H1 (cell line): Measurements from ENCODE around the gene SYNDIG1. TPM values are rescaled to one million over a fixed set of nuclear protein-coding genes. Genes with fewer than 3 reads are reported as not detected.

Source experiments
- CTCF ChIA-PET: fragments of 300-600 bp; sonication (Branson Sonifier 250); formaldehyde crosslinking; loops from one replicate; lab custom pipeline; 2021; ENCODE audit not compliant: partially characterized antibody; lab: Charles Lee
- POLR2A ChIA-PET: fragments of 300-600 bp; sonication (Branson Sonifier 250); formaldehyde crosslinking; loops from one replicate; lab custom pipeline; 2021; ENCODE audit warnings: inconsistent platforms; ENCODE audit not compliant: partially characterized antibody; lab: Charles Lee
- DNase-seq, 2 experiments: peaks; one replicate each; pipeline versions ENCODE4 v3.0.0 to v3.0.0-alpha.2; 2010 to 2022; ENCODE audit warnings: low spot score in 2 of 2, low read depth in 1 of 2, mixed read lengths in 1 of 2
- FAIRE-seq: peaks from 2 replicates; lab custom pipeline; 2011; peaks lifted over from hg19 to GRCh38; lab: Jason Lieb, UNC
- H2AFZ ChIP-seq: 2 replicates; pipeline ENCODE4 v1.8.1; 2012; ENCODE audit warnings: low read length, inconsistent platforms
- H2AK5ac ChIP-seq: 2 replicates; pipeline ENCODE4 v1.6.1; 2013; ENCODE audit warnings: low read depth, low read length
- H2BK120ac ChIP-seq: replicated peaks from 2 replicates; pipeline ENCODE3; 2013; ENCODE audit warnings: low read depth, low read length, inconsistent platforms
- H2BK12ac ChIP-seq: 2 replicates; pipeline ENCODE4 v1.6.1; 2013; ENCODE audit warnings: low read depth, low read length
- H2BK15ac ChIP-seq: 2 replicates; pipeline ENCODE4 v1.6.1; 2013; ENCODE audit warnings: low read length
- H2BK20ac ChIP-seq: 2 replicates; pipeline ENCODE4 v1.6.1; 2013; ENCODE audit warnings: low read length
- H2BK5ac ChIP-seq: 2 replicates; pipeline ENCODE4 v1.6.1; 2013; ENCODE audit warnings: low read depth, low read length
- H3K14ac ChIP-seq: 2 replicates; pipeline ENCODE4 v1.6.1; 2013; ENCODE audit warnings: inconsistent platforms; ENCODE audit not compliant: insufficient read length
- H3K18ac ChIP-seq: 2 replicates; pipeline ENCODE4 v1.6.1; 2013; ENCODE audit warnings: low read length; ENCODE audit errors: extremely low read depth
- H3K23ac ChIP-seq: 2 replicates; pipeline ENCODE4 v1.6.1; 2013; ENCODE audit warnings: inconsistent platforms; ENCODE audit not compliant: insufficient read length
- H3K23me2 ChIP-seq: 2 replicates; pipeline ENCODE4 v1.6.1; 2013; ENCODE audit warnings: low read depth, low read length
- H3K27ac ChIP-seq: 2 replicates; pipeline ENCODE4 v1.6.1; 2011; ENCODE audit warnings: low read depth, low read length, inconsistent platforms
- H3K27me3 ChIP-seq, 4 experiments: replicated peaks in 1 of 4; 1 replicate in 1 of 4; 2 replicates in 3 of 4; pipeline versions ENCODE4 v1.6.1 to v1.8.1; 2011 to 2013; ENCODE audit warnings: low read length in 3 of 4, mild to moderate bottlenecking in 3 of 4, inconsistent platforms in 2 of 4, mixed read lengths in 2 of 4, moderate library complexity in 1 of 4; ENCODE audit not compliant: control insufficient read depth in 3 of 4, insufficient read depth in 3 of 4; ENCODE audit errors: extremely low read depth in 1 of 4
- H3K36me3 ChIP-seq, 4 experiments: 2 replicates each; pipeline versions ENCODE4 v1.6.1 to v1.8.1; 2011 to 2013; ENCODE audit warnings: mild to moderate bottlenecking in 4 of 4, low read length in 3 of 4, moderate library complexity in 2 of 4, control low read depth in 1 of 4, inconsistent platforms in 1 of 4; ENCODE audit not compliant: insufficient read depth in 4 of 4, control insufficient read depth in 2 of 4
- H3K4ac ChIP-seq: replicated peaks from 2 replicates; pipeline ENCODE3; 2013; ENCODE audit warnings: low read length, low read depth, mixed read lengths, inconsistent platforms; ENCODE audit not compliant: insufficient read length
- H3K4me1 ChIP-seq, 4 experiments: replicated peaks in 1 of 4; 1 replicate in 1 of 4; 2 replicates in 3 of 4; pipeline versions ENCODE4 v1.6.1 to v1.8.1; 2011 to 2013; ENCODE audit warnings: low read length in 3 of 4, inconsistent platforms in 2 of 4, mixed read lengths in 1 of 4; ENCODE audit not compliant: insufficient read depth in 4 of 4, control insufficient read depth in 3 of 4
- H3K4me2 ChIP-seq, 2 experiments: 2 replicates each; pipeline versions ENCODE4 v1.6.1 to v1.8.1; 2011 to 2013; ENCODE audit warnings: low read depth in 2 of 2, low read length in 2 of 2, control low read depth in 1 of 2, inconsistent platforms in 1 of 2, mild to moderate bottlenecking in 1 of 2; ENCODE audit not compliant: insufficient read depth in 1 of 2
- H3K4me3 ChIP-seq, 4 experiments: fragments of 200-600, 300-600 bp in 1 of 4; sonication (generic), shearing (Covaris generic), sonication (Bioruptor Twin) in 1 of 4; 2 replicates each; pipeline versions ENCODE4 v1.5.1 to v1.8.1; 2011 to 2016; ENCODE audit warnings: low read length in 4 of 4, low read depth in 3 of 4, control low read depth in 2 of 4, inconsistent platforms in 2 of 4, mild to moderate bottlenecking in 2 of 4, mixed read lengths in 1 of 4, moderate library complexity in 1 of 4; ENCODE audit not compliant: insufficient read depth in 2 of 4; ENCODE audit errors: extremely low read depth in 1 of 4
- H3K56ac ChIP-seq: replicated peaks from 2 replicates; pipeline ENCODE3; 2013; ENCODE audit warnings: low read depth, mild to moderate bottlenecking, mixed read lengths, low read length, inconsistent platforms; ENCODE audit not compliant: insufficient read length
- H3K79me1 ChIP-seq: 2 replicates; pipeline ENCODE4 v1.6.1; 2013; ENCODE audit warnings: low read depth, low read length, control low read depth
- H3K79me2 ChIP-seq, 2 experiments: 2 replicates each; pipeline versions ENCODE4 v1.6.1 to v1.8.1; 2012 to 2013; ENCODE audit warnings: low read length in 2 of 2, mild to moderate bottlenecking in 2 of 2, inconsistent platforms in 1 of 2; ENCODE audit not compliant: insufficient read depth in 2 of 2, control insufficient read depth in 1 of 2
- H3K9ac ChIP-seq, 4 experiments: replicated peaks in 1 of 4; 1 replicate in 1 of 4; 2 replicates in 3 of 4; pipeline versions ENCODE4 v1.6.1 to v1.8.1; 2011 to 2013; ENCODE audit warnings: low read depth in 3 of 4, low read length in 3 of 4, control low read depth in 2 of 4, mild to moderate bottlenecking in 2 of 4, moderate library complexity in 2 of 4, inconsistent platforms in 1 of 4; ENCODE audit errors: extremely low read depth in 1 of 4
- H3K9me3 ChIP-seq, 2 experiments: 2 replicates each; pipeline versions ENCODE4 v1.6.1 to v1.8.1; 2012 to 2013; ENCODE audit warnings: mild to moderate bottlenecking in 2 of 2, moderate library complexity in 2 of 2, control low read depth in 1 of 2, inconsistent platforms in 1 of 2, low read depth in 1 of 2, low read length in 1 of 2, mixed read lengths in 1 of 2; ENCODE audit not compliant: insufficient read depth in 2 of 2
- H4K20me1 ChIP-seq, 2 experiments: replicated peaks in 1 of 2; 2 replicates each; pipeline versions ENCODE3 to v1.8.1; 2011 to 2013; ENCODE audit warnings: inconsistent platforms in 2 of 2, low read length in 2 of 2, mild to moderate bottlenecking in 1 of 2; ENCODE audit not compliant: insufficient read depth in 2 of 2, control insufficient read depth in 1 of 2
- H4K5ac ChIP-seq: 2 replicates; pipeline ENCODE4 v1.6.1; 2013; ENCODE audit warnings: low read length, low read depth, mixed read lengths, inconsistent platforms; ENCODE audit not compliant: insufficient read length
- H4K8ac ChIP-seq: 2 replicates; pipeline ENCODE4 v1.8.0; 2013; ENCODE audit warnings: mild to moderate bottlenecking, moderate library complexity, low read length, inconsistent platforms; ENCODE audit not compliant: insufficient read depth; ENCODE audit errors: extremely low read depth
- H4K91ac ChIP-seq: replicated peaks from 2 replicates; pipeline ENCODE3; 2013; ENCODE audit warnings: low read length, mixed read lengths, inconsistent platforms; ENCODE audit not compliant: insufficient read length
- BRCA1 ChIP-seq: IDR thresholded peaks from 2 replicates; pipeline ENCODE4 v1.6.1; 2012; ENCODE audit warnings: low read depth, low read length, improper control_type of control experiment
- CTBP2 ChIP-seq: IDR thresholded peaks from 2 replicates; pipeline ENCODE4 v1.7.0; 2011; ENCODE audit warnings: borderline replicate concordance, mild to moderate bottlenecking, moderate library complexity, mixed read lengths, low read length; ENCODE audit not compliant: insufficient read depth, insufficient read length
- FOSL1 ChIP-seq: IDR thresholded peaks from 2 replicates; pipeline ENCODE4 v1.6.1; 2011; ENCODE audit warnings: mild to moderate bottlenecking, low read depth, low read length, moderate library complexity; ENCODE audit not compliant: insufficient read depth
- WGBS, 2 experiments: shearing (Covaris generic) in 1 of 2; methylation state at CpG; one replicate each; pipeline versions ENCODE4 v1.1.6 to v1.1.7; 2013 to 2015; ENCODE audit warnings: low lambda C conversion rate in 2 of 2, mixed read lengths in 2 of 2, inconsistent platforms in 1 of 2, low coverage in 1 of 2, missing lambda C conversion rate in 1 of 2; ENCODE audit not compliant: insufficient replicate concordance in 2 of 2, insufficient coverage in 1 of 2, insufficient read length in 1 of 2; ENCODE audit errors: extremely low coverage in 1 of 2, missing lambda C conversion rate in 1 of 2; 5-methylcytosine and 5-hydroxymethylcytosine counted together
- polyA plus RNA-seq, 7 experiments: library from polyadenylated mRNA; depleted of rRNA in 3 of 7; stranded (reverse) in 5 of 7; unstranded in 2 of 7; fragments of >200 nt in 5 of 7; fragments of 200-250 nt in 2 of 7; gene quantifications; 1 replicate in 5 of 7; 2 replicates in 1 of 7; 4 replicates in 1 of 7; pipeline versions ENCODE4 v1.2.1 to v1.2.3, GENCODE V29; 2011 to 2013; ENCODE audit warnings: missing spikeins in 2 of 7, mixed read lengths in 2 of 7
- total RNA-seq: library from RNA; stranded (reverse); fragmentation: NEBNext Ultra II Directional; extraction: Animal tissue kit (Norgen Biotek cat#: 25700); gene quantifications from 2 replicates; pipeline ENCODE4 v1.2.1, GENCODE V29; 2021
- TF ChIP-seq, protein P1 (sequence below), 3 experiments: IDR thresholded peaks; 1 replicate in 2 of 3; 2 replicates in 1 of 3; pipeline versions ENCODE4 v1.5.1 to v1.6.1; 2011; ENCODE audit warnings: low read length in 3 of 3, mild to moderate bottlenecking in 3 of 3, inconsistent platforms in 2 of 3, low read depth in 1 of 3, moderate library complexity in 1 of 3; ENCODE audit not compliant: insufficient read depth in 1 of 3; ENCODE audit errors: control extremely low read depth in 1 of 3

SYNDIG1 gene
- total and polyA plus RNA-seq, 2 of the 8 experiments (the other 6 are each of a cell fraction or from before 2014, with no cell fraction given): 6.5 to 7.8 TPM

- FAIRE-seq: no peak
- no peaks in the 10 kb centered on the region for H3K36me3 ChIP-seq
- no peak overlapping the region for H2BK20ac ChIP-seq
- ChIA-PET POLR2A (no interaction called here), CTCF (interaction anchor here (4.3 kb wide), 1 partner anchor 10 kb away, joined by 9 read pairs; no protein-coding TSS in a partner anchor)
- no peaks in the 10 kb centered on the region; the same call in 1 of the 2 replicates for H3K79me1 ChIP-seq
- H3K27ac ChIP-seq: no peak overlapping the region
- H3K23me2 ChIP-seq: no peaks in the 10 kb centered on the region
- peaks cover 0 to 17% (median 7%) of the 10 kb centered on the region in 4 experiments; a peak in 5 of 7 replicates for H3K4me1 ChIP-seq
- peak overlapping the region; percentile 11 for H4K8ac ChIP-seq
- H3K4ac ChIP-seq: no peak overlapping the region
- H2BK15ac ChIP-seq: no peak overlapping the region
- H2BK120ac ChIP-seq: no peak overlapping the region
- H2AFZ ChIP-seq: no peak overlapping the region
- 0 out of 2 replicates have a peak overlapping the region, but pooled peaks have one; percentile 14 for H3K18ac ChIP-seq
- peaks cover 0 to 70% of the 10 kb centered on the region in 2 experiments; a peak in 3 of 4 replicates for H3K79me2 ChIP-seq
- no peak overlapping the region for H3K23ac ChIP-seq
- H3K56ac ChIP-seq: no peak overlapping the region
- TF ChIP-seq FOSL1 (no peak), CTBP2 (no peak), BRCA1 (no peak)
- TF ChIP-seq, protein P1, sequence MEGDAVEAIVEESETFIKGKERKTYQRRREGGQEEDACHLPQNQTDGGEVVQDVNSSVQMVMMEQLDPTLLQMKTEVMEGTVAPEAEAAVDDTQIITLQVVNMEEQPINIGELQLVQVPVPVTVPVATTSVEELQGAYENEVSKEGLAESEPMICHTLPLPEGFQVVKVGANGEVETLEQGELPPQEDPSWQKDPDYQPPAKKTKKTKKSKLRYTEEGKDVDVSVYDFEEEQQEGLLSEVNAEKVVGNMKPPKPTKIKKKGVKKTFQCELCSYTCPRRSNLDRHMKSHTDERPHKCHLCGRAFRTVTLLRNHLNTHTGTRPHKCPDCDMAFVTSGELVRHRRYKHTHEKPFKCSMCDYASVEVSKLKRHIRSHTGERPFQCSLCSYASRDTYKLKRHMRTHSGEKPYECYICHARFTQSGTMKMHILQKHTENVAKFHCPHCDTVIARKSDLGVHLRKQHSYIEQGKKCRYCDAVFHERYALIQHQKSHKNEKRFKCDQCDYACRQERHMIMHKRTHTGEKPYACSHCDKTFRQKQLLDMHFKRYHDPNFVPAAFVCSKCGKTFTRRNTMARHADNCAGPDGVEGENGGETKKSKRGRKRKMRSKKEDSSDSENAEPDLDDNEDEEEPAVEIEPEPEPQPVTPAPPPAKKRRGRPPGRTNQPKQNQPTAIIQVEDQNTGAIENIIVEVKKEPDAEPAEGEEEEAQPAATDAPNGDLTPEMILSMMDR (IDR thresholded peaks at IDR 0.05; ENCODE audit: control extremely low read depth in 1 of 3, insufficient read depth in 1 of 3, low read depth in 1 of 3, low read length in 3 of 3): no peak
- H2BK12ac ChIP-seq: no peak overlapping the region
- no peak for DNase-seq
- no peak overlapping the region for H4K5ac ChIP-seq
- H4K91ac ChIP-seq: no peak overlapping the region
- no peak overlapping the region for H3K4me2 ChIP-seq
- no peak overlapping the region for H2BK5ac ChIP-seq
- H2AK5ac ChIP-seq: peak overlapping the region; percentile 46; the same call in 1 of the 2 replicates
- H3K9me3 ChIP-seq: no peaks in the 10 kb centered on the region
- H3K4me3 ChIP-seq: no peak overlapping the region
- no peak overlapping the region for H3K9ac ChIP-seq
- peaks cover 0 to 9% (median under 1%) of the 10 kb centered on the region in 4 experiments; a peak in 2 of 7 replicates for H3K27me3 ChIP-seq
- peaks cover 17% of the 10 kb centered on the region in 2 experiments for H4K20me1 ChIP-seq
- H3K14ac ChIP-seq: no peak overlapping the region
- WGBS, 2 experiments: 82% methylated on average over 11 of the region's 11 CpGs; no CpG with 5 or more reads in 1 of the 2 experiments
These were observed 8.6 kb downstream of the SYNDIG1 start for GRCh38 chr20:24477831-24478547.
